Activated CD8-positive, alpha-beta memory T cell treated with anti-CD3 and anti-CD28 coated beads for 24 hours (primary cell): ENCODE data around the gene OR6N1.

Experiments
- DNase-seq: peaks from one replicate; pipeline ENCODE4 v3.0.0-alpha.2; 2020

The OR6N1 gene

GRCh38 chr1:158735848-158736247 lies 36.1 kb downstream of the OR6N1 start:
- no peak for DNase-seq

GRCh38 chr1:158732524-158732923 lies 39.5 kb downstream of the OR6N1 start:
- DNase-seq: no peak

- DNase-seq: no peak
Measured at GRCh38 chr1:158731707-158732106, 40.3 kb downstream of the OR6N1 start.

- DNase-seq: no peak
Measured at GRCh38 chr1:158730453-158730852, 41.5 kb downstream of the OR6N1 start.

- no peak for DNase-seq
Measured at GRCh38 chr1:158728510-158729225, 43.3 kb downstream of the OR6N1 start.

- no peak for DNase-seq
Measured at GRCh38 chr1:158724442-158724841, 47.6 kb downstream of the OR6N1 start.

GRCh38 chr1:158720620-158721019 lies 51.4 kb downstream of the OR6N1 start, which contains the start of gene OR6K3:
OR6K3 (minus strand) TSS chr1:158720720; CDS start chr1:158718115, 2,605 bp downstream.
- DNase-seq: no peak

GRCh38 chr1:158719664-158720063 lies 52.3 kb downstream of the OR6N1 start:
- DNase-seq: no peak

GRCh38 chr1:158717344-158717743 lies 54.7 kb downstream of the OR6N1 start:
- DNase-seq: no peak

GRCh38 chr1:158716335-158716734 lies 55.7 kb downstream of the OR6N1 start:
- no peak for DNase-seq

- DNase-seq: no peak
Measured at GRCh38 chr1:158714754-158715153, 57.2 kb downstream of the OR6N1 start.
